Measurements from ENCODE around the gene SLC41A2.
A peak's percentile ranks its signal among the peaks of the same experiment; 100 is the strongest.

The SLC41A2 gene

DNA sequence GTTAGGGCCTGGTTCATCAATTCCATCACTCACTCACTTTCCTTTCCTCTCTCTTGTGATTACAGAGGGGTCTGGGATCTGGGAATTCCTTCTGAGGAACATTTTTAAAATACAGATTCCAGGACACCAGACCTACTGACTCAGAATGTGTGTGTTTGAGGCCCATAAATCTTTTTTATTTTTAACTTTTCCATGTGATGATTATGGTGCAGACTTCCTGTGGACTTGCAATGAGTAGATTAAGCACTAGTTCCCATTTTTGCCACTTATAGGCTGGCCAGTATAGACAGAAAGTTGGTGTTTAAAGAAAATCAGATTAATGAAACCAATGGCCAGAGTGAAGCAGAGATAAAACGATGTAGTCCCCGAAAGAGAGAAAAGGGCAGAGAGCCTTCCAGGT lies 28.1 kb downstream of the SLC41A2 start:
- Histone ChIP-seq H3K9me3 (ENCODE audit: insufficient read depth, low read length) (no peaks in the 10 kb centered on the region), H3K36me3 (replicated peaks; ENCODE audit: low read depth, low read length) (peaks cover 26% of the 10 kb centered on the region), H3K9ac (ENCODE audit: low read length) (peak overlapping the region; percentile 60), H3K4me1 (ENCODE audit: low read length) (peaks cover 65% of the 10 kb centered on the region), H3K4me2 (ENCODE audit: low read length) (peak overlapping the region; percentile 86), H3K27ac (ENCODE audit: low read length) (peak overlapping the region; percentile 97), H4K20me1 (ENCODE audit: insufficient read depth, low read length) (no peaks in the 10 kb centered on the region), H3K4me3 (ENCODE audit: low read length) (peak overlapping the region; percentile 63), H3K27me3 (ENCODE audit: low read depth, low read length) (no peaks in the 10 kb centered on the region), H2AFZ (ENCODE audit: low read depth, low read length) (no peak overlapping the region), H3K79me2 (ENCODE audit: low read length) (peaks cover 75% of the 10 kb centered on the region)
- TF ChIP-seq CTCF (IDR thresholded peaks at IDR 0.05; ENCODE audit: low read depth, low read length) = no peak
- TF ChIP-seq EZH2phosphoT487 (IDR thresholded peaks at IDR 0.05; ENCODE audit: low read depth) = no peak

GRCh38 chr12:104929368-104929767 lies 28.7 kb downstream of the SLC41A2 start:
- Histone ChIP-seq H3K9ac (ENCODE audit: low read length) (peak overlapping the region; percentile 60), H2AFZ (ENCODE audit: low read depth, low read length) (no peak overlapping the region), H4K20me1 (ENCODE audit: insufficient read depth, low read length) (no peaks in the 10 kb centered on the region; the same call in 1 of the 2 replicates)

GRCh38 chr12:104928036-104928745 lies 29.9 kb downstream of the SLC41A2 start:
- Histone ChIP-seq H3K9me3 (ENCODE audit: insufficient read depth, low read length) (0 out of 2 replicates have a peak, but pooled peaks cover 4% of the 10 kb centered on the region), H3K27ac (ENCODE audit: low read length) (peak overlapping the region; percentile 97; the same call in 1 of the 2 replicates), H3K4me3 (ENCODE audit: low read length) (no peak overlapping the region), H4K20me1 (ENCODE audit: insufficient read depth, low read length) (no peaks in the 10 kb centered on the region; the same call in 1 of the 2 replicates), H3K79me2 (ENCODE audit: low read length) (peaks cover 77% of the 10 kb centered on the region), H3K4me2 (ENCODE audit: low read length) (no peak overlapping the region), H3K9ac (ENCODE audit: low read length) (no peak overlapping the region), H3K4me1 (ENCODE audit: low read length) (peaks cover 53% of the 10 kb centered on the region), H3K36me3 (replicated peaks; ENCODE audit: low read depth, low read length) (peaks cover 34% of the 10 kb centered on the region), H3K27me3 (ENCODE audit: low read depth, low read length) (no peaks in the 10 kb centered on the region), H2AFZ (ENCODE audit: low read depth, low read length) (no peak overlapping the region)
- TF ChIP-seq EZH2phosphoT487 (IDR thresholded peaks at IDR 0.05; ENCODE audit: low read depth) (no peak), CTCF (IDR thresholded peaks at IDR 0.05; ENCODE audit: low read depth, low read length) (no peak)

More at GRCh38 chr12:104929368-104929767, 28.7 kb downstream of the SLC41A2 start:
- Histone ChIP-seq H3K4me3 (ENCODE audit: low read length) (peak overlapping the region; percentile 63), H3K36me3 (replicated peaks; ENCODE audit: low read depth, low read length) (peaks cover 29% of the 10 kb centered on the region), H3K4me2 (ENCODE audit: low read length) (peak overlapping the region; percentile 86), H3K27ac (ENCODE audit: low read length) (peak overlapping the region; percentile 97), H3K27me3 (ENCODE audit: low read depth, low read length) (no peaks in the 10 kb centered on the region), H3K9me3 (ENCODE audit: insufficient read depth, low read length) (no peaks in the 10 kb centered on the region), H3K4me1 (ENCODE audit: low read length) (peaks cover 59% of the 10 kb centered on the region), H3K79me2 (ENCODE audit: low read length) (peaks cover 75% of the 10 kb centered on the region)
- TF ChIP-seq CTCF (IDR thresholded peaks at IDR 0.05; ENCODE audit: low read depth, low read length) = no peak
- TF ChIP-seq EZH2phosphoT487 (IDR thresholded peaks at IDR 0.05; ENCODE audit: low read depth) = no peak

DNA sequence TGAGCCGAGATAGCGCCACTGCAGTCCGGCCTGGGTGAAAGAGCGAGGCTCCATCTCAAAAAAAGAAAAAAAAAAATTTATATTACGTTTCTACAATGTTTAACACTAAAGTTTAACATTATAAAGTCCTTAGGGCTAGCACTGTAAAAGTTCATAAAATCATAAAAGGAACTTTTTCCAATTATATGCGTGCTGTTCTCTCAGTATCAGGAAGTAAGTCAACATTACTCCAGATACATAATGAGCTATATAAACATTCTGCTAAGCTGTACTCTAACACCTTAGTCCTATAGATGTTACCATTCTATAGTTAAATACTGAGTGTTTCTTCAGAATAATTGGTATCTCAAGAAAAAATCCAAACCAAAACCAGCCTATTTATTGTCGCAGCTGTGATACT lies 32.6 kb downstream of the SLC41A2 start:
- H4K20me1 ChIP-seq (ENCODE audit: insufficient read depth, low read length) = no peaks in the 10 kb centered on the region; the same call in 1 of the 2 replicates
- no peak for TF ChIP-seq CTCF (IDR thresholded peaks at IDR 0.05; ENCODE audit: low read depth, low read length)
- no peak for TF ChIP-seq EZH2phosphoT487 (IDR thresholded peaks at IDR 0.05; ENCODE audit: low read depth)
- H3K79me2 ChIP-seq (ENCODE audit: low read length) = peaks cover 75% of the 10 kb centered on the region
- no peak overlapping the region for H2AFZ ChIP-seq (ENCODE audit: low read depth, low read length)
- no peak overlapping the region for H3K9ac ChIP-seq (ENCODE audit: low read length)
- peaks cover 20% of the 10 kb centered on the region; the same call in 1 of the 2 replicates for H3K9me3 ChIP-seq (ENCODE audit: insufficient read depth, low read length)
- no peak overlapping the region for H3K27ac ChIP-seq (ENCODE audit: low read length)
- H3K4me2 ChIP-seq (ENCODE audit: low read length) = no peak overlapping the region
- H3K27me3 ChIP-seq (ENCODE audit: low read depth, low read length) = no peaks in the 10 kb centered on the region
- H3K4me3 ChIP-seq (ENCODE audit: low read length) = no peak overlapping the region
- peaks cover 46% of the 10 kb centered on the region for H3K36me3 ChIP-seq (replicated peaks; ENCODE audit: low read depth, low read length)
- peaks cover 27% of the 10 kb centered on the region for H3K4me1 ChIP-seq (ENCODE audit: low read length)

Measured in OCI-LY3 (cell line).